Smooth muscle cell (in vitro differentiated cells): ENCODE results near the gene TCF7L2. TPM values are rescaled to one million over a fixed set of nuclear protein-coding genes. Genes with fewer than 3 reads are reported as not detected.

Experiments used
- DNase-seq: peaks from one replicate; lab custom pipeline; 2025; ENCODE audit not compliant: unreplicated experiment; lab: John Stamatoyannopoulos, UW
- H2AFZ ChIP-seq: fragments of 200-600 bp; sonication (generic); 2 replicates; pipeline ENCODE4 v1.6.0; 2016; ENCODE audit warnings: antibody characterized with exemption, low read depth, mild to moderate bottlenecking
- H3F3A ChIP-seq: fragments of 200-600 bp; sonication (generic); 2 replicates; pipeline ENCODE4 v1.6.0; 2017; ENCODE audit warnings: antibody characterized with exemption, low read depth
- H3K27ac ChIP-seq: fragments of 200-600 bp; sonication (generic); 2 replicates; pipeline ENCODE4 v1.5.1; 2016; ENCODE audit warnings: low read depth, mild to moderate bottlenecking
- H3K27me3 ChIP-seq: fragments of 200-600 bp; sonication (generic); 2 replicates; pipeline ENCODE4 v1.6.1; 2016; ENCODE audit warnings: low read depth, mild to moderate bottlenecking
- H3K36me3 ChIP-seq: fragments of 200-600 bp; sonication (generic); 2 replicates; pipeline ENCODE4 v1.5.1; 2016; ENCODE audit warnings: low read depth
- H3K4me1 ChIP-seq: fragments of 200-600 bp; sonication (generic); 2 replicates; pipeline ENCODE4 v1.5.1; 2016; ENCODE audit warnings: low read depth
- H3K4me2 ChIP-seq: fragments of 200-600 bp; sonication (generic); 2 replicates; pipeline ENCODE4 v1.6.0; 2016; ENCODE audit warnings: mild to moderate bottlenecking
- H3K4me3 ChIP-seq: fragments of 200-600 bp; sonication (generic); 2 replicates; pipeline ENCODE4 v1.5.1; 2016; ENCODE audit warnings: mild to moderate bottlenecking
- H3K79me2 ChIP-seq: fragments of 200-600 bp; sonication (generic); 2 replicates; pipeline ENCODE4 v1.6.0; 2016; ENCODE audit warnings: low read depth, mild to moderate bottlenecking
- H3K9ac ChIP-seq: fragments of 200-600 bp; sonication (generic); 2 replicates; pipeline ENCODE4 v1.6.0; 2016; ENCODE audit warnings: low read depth
- H3K9me3 ChIP-seq: fragments of 200-600 bp; sonication (generic); replicated peaks from 2 replicates; pipeline ENCODE4 v1.5.1; 2016; ENCODE audit warnings: low read depth
- H4K20me1 ChIP-seq: fragments of 200-600 bp; sonication (generic); 2 replicates; pipeline ENCODE4 v1.6.0; 2016; ENCODE audit warnings: low read depth
- CTCF ChIP-seq: fragments of 200-600 bp; sonication (generic); IDR thresholded peaks from 2 replicates; pipeline ENCODE4 v1.5.1; 2017; ENCODE audit warnings: borderline replicate concordance, mild to moderate bottlenecking, antibody characterized with exemption; ENCODE audit not compliant: insufficient read depth, poor library complexity, severe bottlenecking
- WGBS: methylation state at CpG from one replicate; pipeline ENCODE4 v1.1.7; 2016; ENCODE audit warnings: low lambda C conversion rate; 5-methylcytosine and 5-hydroxymethylcytosine counted together
- polyA plus RNA-seq: library from polyadenylated mRNA; unstranded; fragments of >200 nt; fragmentation: Nextera tagmentation; extraction: Ambion mirVana; gene quantifications from 2 replicates; pipeline ENCODE4 v1.2.1, GENCODE V29; 2016
- total RNA-seq: library from RNA; depleted of rRNA; stranded (reverse); fragments of >200 nt; gene quantifications from 2 replicates; pipeline ENCODE4 v1.2.3, GENCODE V29; 2014

The TCF7L2 gene
- total and polyA plus RNA-seq, 2 experiments from 2014 or later, result 14.6 to 17.7 TPM

GRCh38 chr10:112953174-112954159 is 3.4 kb downstream of the TCF7L2 start:
- Histone ChIP-seq H3K4me1 (peaks cover 59% of the 10 kb centered on the region), H3K36me3 (no peaks in the 10 kb centered on the region), H3K27me3 (no peaks in the 10 kb centered on the region), H3K79me2 (peaks cover 69% of the 10 kb centered on the region), H2AFZ (no peak overlapping the region), H3K4me2 (peak overlapping the region; percentile 98), H3K4me3 (peak overlapping the region; percentile 69), H3K9ac (peak overlapping the region; percentile 88), H3K9me3 (no peaks in the 10 kb centered on the region), H3F3A (peaks cover 24% of the 10 kb centered on the region), H3K27ac (peak overlapping the region; percentile 83), H4K20me1 (peaks cover 17% of the 10 kb centered on the region)
- TF ChIP-seq CTCF, result no peak
- no peak for DNase-seq
- 5% methylated on average over 26 of the region's 26 CpGs for WGBS

GRCh38 chr10:112954974-112955581 is 5.0 kb downstream of the TCF7L2 start:
- Histone ChIP-seq H3K79me2 (peaks cover 82% of the 10 kb centered on the region), H2AFZ (no peak overlapping the region), H3K4me1 (peaks cover 65% of the 10 kb centered on the region), H3K9me3 (no peaks in the 10 kb centered on the region), H3K27me3 (no peaks in the 10 kb centered on the region), H4K20me1 (peaks cover 33% of the 10 kb centered on the region), H3K9ac (peak overlapping the region; percentile 3), H3K4me3 (peak overlapping the region; percentile 69), H3K27ac (peak overlapping the region; percentile 83), H3K4me2 (peak overlapping the region; percentile 98), H3K36me3 (no peaks in the 10 kb centered on the region), H3F3A (peaks cover 27% of the 10 kb centered on the region)
- DNase-seq, result no peak
- 10% methylated on average over 7 of the region's 7 CpGs for WGBS
- TF ChIP-seq CTCF, result no peak

- no peak overlapping the region for H2AFZ ChIP-seq
- peak overlapping the region; percentile 69 for H3K4me3 ChIP-seq
- H4K20me1 ChIP-seq, result peaks cover 36% of the 10 kb centered on the region
- 2% methylated on average over 12 of the region's 12 CpGs for WGBS
- no peaks in the 10 kb centered on the region for H3K27me3 ChIP-seq
- H3K4me1 ChIP-seq, result peaks cover 71% of the 10 kb centered on the region
- H3K9me3 ChIP-seq, result no peaks in the 10 kb centered on the region
- H3K4me2 ChIP-seq, result peak overlapping the region; percentile 98
- peak overlapping the region; percentile 83 for H3K27ac ChIP-seq
- no peaks in the 10 kb centered on the region for H3K36me3 ChIP-seq
- H3K79me2 ChIP-seq, result peaks cover 87% of the 10 kb centered on the region
- H3F3A ChIP-seq, result peaks cover 27% of the 10 kb centered on the region
- no peak for DNase-seq
- no peak for TF ChIP-seq CTCF
- peak overlapping the region; percentile 3 for H3K9ac ChIP-seq
Measured at GRCh38 chr10:112955582-112956421, 5.8 kb downstream of the TCF7L2 start.
